Measurements from ENCODE around the gene C2CD4C.

DNA sequence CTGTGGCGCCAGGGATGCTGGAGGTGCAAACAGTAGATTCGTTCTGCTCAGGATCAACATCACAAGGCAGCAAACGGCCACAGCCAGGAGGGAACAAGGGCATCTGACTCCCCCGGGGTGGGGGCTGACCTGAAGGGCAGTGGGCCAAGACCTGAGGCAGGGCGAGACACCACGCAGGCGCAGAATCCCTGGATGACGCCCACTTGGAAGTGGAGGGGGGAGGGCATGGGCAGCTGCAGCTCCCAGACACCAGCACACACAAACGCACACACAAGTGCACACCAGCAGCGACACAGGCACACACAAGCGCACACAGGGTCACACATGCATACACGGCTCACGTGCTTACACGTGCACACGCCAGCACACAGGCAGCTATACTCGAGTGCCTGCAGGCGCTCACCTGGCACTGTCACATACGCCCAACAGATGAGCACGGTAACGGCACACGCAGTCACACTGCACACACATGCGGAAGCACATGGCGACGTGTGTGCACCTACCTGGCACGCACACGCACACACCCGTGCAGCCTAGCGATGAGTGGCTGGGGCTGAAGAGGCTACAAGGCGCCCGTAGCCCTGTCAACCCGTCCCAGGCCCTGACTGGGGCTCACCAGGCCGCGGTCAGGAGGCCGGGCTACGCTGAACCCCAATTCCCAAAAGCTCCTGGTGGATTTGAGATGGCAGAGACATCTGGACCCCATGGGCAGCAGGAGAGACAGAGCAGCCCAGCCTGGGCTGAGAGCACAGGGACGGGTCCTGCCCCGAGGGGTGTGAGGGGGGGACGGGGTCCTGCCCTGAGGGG lies 5.5 kb downstream of the C2CD4C start:
- TF ChIP-seq EP300 (IDR thresholded peaks at IDR 0.05; ENCODE audit: borderline replicate concordance in 1 of 2, control insufficient read depth in 1 of 2, low read depth in 2 of 2, low read length in 2 of 2) (no peak), CTCF (IDR thresholded peaks at IDR 0.05 in 2 of 3, conservative IDR thresholded peaks at IDR 0.05 in 1 of 3; ENCODE audit: control insufficient read depth in 2 of 3, extremely low read depth in 1 of 3, insufficient read depth in 1 of 3, low read depth in 3 of 3, low read length in 3 of 3) (no peak), PAX5 (IDR thresholded peaks at IDR 0.05; ENCODE audit: borderline replicate concordance, low read depth, low read length) (no peak), EZH2 (IDR thresholded peaks at IDR 0.05; ENCODE audit: borderline replicate concordance, control insufficient read depth, low read depth, low read length) (no peak), YY1 (IDR thresholded peaks at IDR 0.05; ENCODE audit: low read depth, low read length) (no peak), ETV6 (conservative IDR thresholded peaks at IDR 0.05 in 1 of 2, IDR thresholded peaks at IDR 0.05 in 1 of 2; ENCODE audit: borderline replicate concordance in 1 of 2, low read depth in 1 of 2) (no peak)
